ENCODE data around the gene IL1RL1. TPM values are rescaled to one million over a fixed set of nuclear protein-coding genes. Genes with fewer than 3 reads are reported as not detected.
"Not testable (repeated sequence)": the region's sequence is repeated elsewhere in the genome, so short reads cannot be mapped to it uniquely, and the experiment has no call there.

IL1RL1 gene
- total and polyA plus RNA-seq, 2 donors from 2014 or later, result 32.3 to 102 TPM

- no peak for TF ChIP-seq CTCF (IDR thresholded peaks at IDR 0.05; ENCODE audit: borderline replicate concordance, extremely low read depth, insufficient read depth)
- no peaks in the 10 kb centered on the region for H3K4me1 ChIP-seq (ENCODE audit: control insufficient read depth in 2 of 3, insufficient read depth in 2 of 3, low read depth in 1 of 3, low read length in 3 of 3)
- H3K27ac ChIP-seq (ENCODE audit: low read depth in 2 of 2, low read length in 2 of 2), result peak overlapping the region in 1 of 2 donors; percentile 20
- no peaks in the 10 kb centered on the region for H3K36me3 ChIP-seq (ENCODE audit: control insufficient read depth in 2 of 3, insufficient read depth in 3 of 3, low read length in 3 of 3)
- H3K9me3 ChIP-seq (ENCODE audit: control insufficient read depth in 2 of 3, insufficient read depth in 1 of 3, low read length in 3 of 3), result no peaks in the 10 kb centered on the region
- intact Hi-C loops (cut with DNase I), result no loop called here
- FAIRE-seq (no peak), DNase-seq (no peak)
- H3K4me3 ChIP-seq (ENCODE audit: low read length in 3 of 3), result no peak overlapping the region
- no peak overlapping the region for H3K9ac ChIP-seq (ENCODE audit: low read length in 3 of 3)
- no peaks in the 10 kb centered on the region for H3K27me3 ChIP-seq (ENCODE audit: control insufficient read depth, insufficient read depth, low read length)
These were observed 10.8 kb downstream of the IL1RL1 start for GRCh38 chr2:102321941-102322719.

GRCh38 chr2:102324914-102325313 lies 13.6 kb downstream of the IL1RL1 start:
- H3K4me3 ChIP-seq (ENCODE audit: low read length in 3 of 3); FAIRE-seq; H3K36me3 ChIP-seq (ENCODE audit: control insufficient read depth in 2 of 3, insufficient read depth in 3 of 3, low read length in 3 of 3); H3K27me3 ChIP-seq (ENCODE audit: control insufficient read depth, insufficient read depth, low read length); H3K4me1 ChIP-seq (ENCODE audit: control insufficient read depth in 2 of 3, insufficient read depth in 2 of 3, low read depth in 1 of 3, low read length in 3 of 3); intact Hi-C loops (cut with DNase I); DNase-seq; H3K9me3 ChIP-seq (ENCODE audit: control insufficient read depth in 2 of 3, insufficient read depth in 1 of 3, low read length in 3 of 3); H3K9ac ChIP-seq (ENCODE audit: low read length in 3 of 3); H3K27ac ChIP-seq (ENCODE audit: low read depth in 2 of 2, low read length in 2 of 2): not testable (repeated sequence)

- no peaks in the 10 kb centered on the region for H3K4me1 ChIP-seq (ENCODE audit: control insufficient read depth in 2 of 3, insufficient read depth in 2 of 3, low read depth in 1 of 3, low read length in 3 of 3)
- H3K27me3 ChIP-seq (ENCODE audit: control insufficient read depth, insufficient read depth, low read length), result no peaks in the 10 kb centered on the region
- TF ChIP-seq CTCF (IDR thresholded peaks at IDR 0.05; ENCODE audit: borderline replicate concordance, extremely low read depth, insufficient read depth), result no peak
- no peak overlapping the region for H3K4me3 ChIP-seq (ENCODE audit: low read length in 3 of 3)
- no peaks in the 10 kb centered on the region for H3K9me3 ChIP-seq (ENCODE audit: control insufficient read depth in 2 of 3, insufficient read depth in 1 of 3, low read length in 3 of 3)
- intact Hi-C loops (cut with DNase I), result no loop called here
- H3K36me3 ChIP-seq (ENCODE audit: control insufficient read depth in 2 of 3, insufficient read depth in 3 of 3, low read length in 3 of 3), result no peaks in the 10 kb centered on the region
- no peak overlapping the region for H3K27ac ChIP-seq (ENCODE audit: low read depth in 2 of 2, low read length in 2 of 2)
- FAIRE-seq (no peak), DNase-seq (no peak)
- no peak overlapping the region for H3K9ac ChIP-seq (ENCODE audit: low read length in 3 of 3)
These were observed 20.1 kb downstream of the IL1RL1 start for GRCh38 chr2:102331311-102331980.

GRCh38 chr2:102334486-102334885 lies 23.1 kb downstream of the IL1RL1 start:
- H3K9me3 ChIP-seq (ENCODE audit: control insufficient read depth in 2 of 3, insufficient read depth in 1 of 3, low read length in 3 of 3), result no peaks in the 10 kb centered on the region
- no peak for FAIRE-seq
- H3K4me1 ChIP-seq (ENCODE audit: control insufficient read depth in 2 of 3, insufficient read depth in 2 of 3, low read depth in 1 of 3, low read length in 3 of 3), result no peaks in the 10 kb centered on the region
- H3K27me3 ChIP-seq (ENCODE audit: control insufficient read depth, insufficient read depth, low read length), result no peaks in the 10 kb centered on the region
- no peak for TF ChIP-seq CTCF (IDR thresholded peaks at IDR 0.05; ENCODE audit: borderline replicate concordance, extremely low read depth, insufficient read depth)
- H3K9ac ChIP-seq (ENCODE audit: low read length in 3 of 3), result no peak overlapping the region
- no peak overlapping the region for H3K4me3 ChIP-seq (ENCODE audit: low read length in 3 of 3)
- no peaks in the 10 kb centered on the region for H3K36me3 ChIP-seq (ENCODE audit: control insufficient read depth in 2 of 3, insufficient read depth in 3 of 3, low read length in 3 of 3)
- no peak overlapping the region for H3K27ac ChIP-seq (ENCODE audit: low read depth in 2 of 2, low read length in 2 of 2)
- intact Hi-C loops (cut with DNase I), result no loop called here
- DNase-seq, result peak in 1 of 5 donors; percentile 12

Data from kidney (tissue), 14 donors.